Hepatocyte (in vitro differentiated cells): ENCODE measurements around the gene FRMD4B. TPM values are rescaled to one million over a fixed set of nuclear protein-coding genes. Genes with fewer than 3 reads are reported as not detected.

Experiments
- DNase-seq: peaks from one replicate; pipeline ENCODE4 v3.0.0-alpha.2; 2016; ENCODE audit warnings: low spot score
- H2AFZ ChIP-seq: fragments of 200-600 bp; sonication (generic); 2 replicates; pipeline ENCODE4 v1.6.0; 2016; ENCODE audit warnings: antibody characterized with exemption, mild to moderate bottlenecking
- H3K27ac ChIP-seq: fragments of 200-600 bp; sonication (generic); 2 replicates; pipeline ENCODE4 v1.5.1; 2016; ENCODE audit warnings: mild to moderate bottlenecking
- H3K27me3 ChIP-seq: fragments of 200-600 bp; sonication (generic); 2 replicates; pipeline ENCODE4 v1.6.1; 2016
- H3K36me3 ChIP-seq: fragments of 200-600 bp; sonication (generic); replicated peaks from 2 replicates; pipeline ENCODE4 v1.5.1; 2016; ENCODE audit warnings: low read depth; ENCODE audit not compliant: insufficient read depth
- H3K4me1 ChIP-seq: fragments of 200-600 bp; sonication (generic); 2 replicates; pipeline ENCODE4 v1.5.1; 2016; ENCODE audit warnings: mild to moderate bottlenecking, moderate library complexity; ENCODE audit not compliant: insufficient read depth
- H3K4me2 ChIP-seq: fragments of 200-600 bp; sonication (generic); 2 replicates; pipeline ENCODE4 v1.6.0; 2016
- H3K4me3 ChIP-seq: fragments of 200-600 bp; sonication (generic); 2 replicates; pipeline ENCODE4 v1.5.1; 2016; ENCODE audit warnings: mild to moderate bottlenecking
- H3K79me2 ChIP-seq: fragments of 200-600 bp; sonication (generic); 2 replicates; pipeline ENCODE4 v1.6.0; 2017; ENCODE audit warnings: mild to moderate bottlenecking
- H3K9me2 ChIP-seq: fragments of 200-600 bp; sonication (generic); replicated peaks from 2 replicates; pipeline ENCODE4 v1.6.0; 2017; ENCODE audit warnings: mild to moderate bottlenecking; ENCODE audit not compliant: insufficient read depth
- H3K9me3 ChIP-seq: fragments of 200-600 bp; sonication (generic); 2 replicates; pipeline ENCODE4 v1.5.1; 2016; ENCODE audit warnings: low read depth, mild to moderate bottlenecking
- H4K20me1 ChIP-seq: fragments of 200-600 bp; sonication (generic); 2 replicates; pipeline ENCODE4 v1.6.0; 2016; ENCODE audit warnings: mild to moderate bottlenecking; ENCODE audit not compliant: insufficient read depth, poor library complexity, severe bottlenecking
- EZH2 ChIP-seq: fragments of 200-600 bp; sonication (generic); IDR thresholded peaks from 2 replicates; pipeline ENCODE4 v1.6.1; 2016; ENCODE audit warnings: antibody characterized with exemption, mild to moderate bottlenecking, borderline replicate concordance
- EZH2phosphoT487 ChIP-seq: fragments of 200-600 bp; sonication (generic); IDR thresholded peaks from one replicate; pipeline ENCODE4 v1.6.1; 2018; ENCODE audit warnings: antibody characterized with exemption, mild to moderate bottlenecking, low read depth, moderate library complexity; ENCODE audit not compliant: unreplicated experiment, severe bottlenecking
- WGBS: methylation state at CpG from one replicate; pipeline ENCODE4 v1.1.6; 2016; ENCODE audit warnings: low lambda C conversion rate; ENCODE audit errors: missing lambda C conversion rate; 5-methylcytosine and 5-hydroxymethylcytosine counted together
- polyA plus RNA-seq: library from polyadenylated mRNA; unstranded; fragments of >200 nt; fragmentation: Nextera tagmentation; extraction: Ambion mirVana; gene quantifications from 2 replicates; pipeline ENCODE4 v1.2.1, GENCODE V29; 2016
- total RNA-seq: library from RNA; depleted of rRNA; stranded (reverse); fragments of >200 nt; gene quantifications from 2 replicates; pipeline ENCODE4 v1.2.3, GENCODE V29; 2014
- TF ChIP-seq, protein P1 (sequence below): fragments of 200-600 bp; sonication (generic); IDR thresholded peaks from 2 replicates; pipeline ENCODE4 v1.5.1; 2016; ENCODE audit warnings: antibody characterized with exemption, mild to moderate bottlenecking; ENCODE audit not compliant: poor library complexity

Gene FRMD4B
- total and polyA plus RNA-seq, 2 experiments from 2014 or later: 10.8 to 28.1 TPM

DNA sequence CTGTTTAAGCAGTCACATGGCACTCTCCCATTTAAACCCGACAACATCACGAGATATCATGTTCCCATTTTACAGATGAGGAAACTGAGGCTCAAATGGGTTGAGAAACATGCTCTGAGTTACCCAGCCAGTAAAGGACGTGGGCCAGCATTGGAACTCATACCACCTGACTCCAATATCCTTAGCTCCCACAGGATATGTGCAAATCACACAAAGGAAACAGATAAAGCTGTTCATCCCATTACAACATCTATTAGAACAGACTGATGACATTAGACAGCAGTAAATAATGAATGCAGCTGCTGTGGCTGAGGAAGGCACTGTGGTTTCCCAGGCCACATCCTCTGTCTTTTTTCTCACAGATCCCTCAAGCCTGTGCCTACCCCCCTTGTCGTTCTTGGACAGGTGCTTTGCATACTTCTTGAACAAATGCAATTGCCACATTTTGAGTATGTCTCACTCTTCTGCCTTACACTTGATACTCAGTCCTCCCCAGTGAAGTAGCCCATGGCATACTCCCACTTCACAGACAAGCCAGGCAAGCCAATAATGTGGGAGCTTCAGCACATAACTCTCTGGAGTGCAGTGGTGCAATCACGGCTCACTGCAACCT is 17.7 kb downstream of the FRMD4B start:
- no peaks in the 10 kb centered on the region for H3K79me2 ChIP-seq
- H3K9me3 ChIP-seq: no peaks in the 10 kb centered on the region
- H4K20me1 ChIP-seq: no peaks in the 10 kb centered on the region
- no peak for TF ChIP-seq EZH2
- TF ChIP-seq, protein P1, sequence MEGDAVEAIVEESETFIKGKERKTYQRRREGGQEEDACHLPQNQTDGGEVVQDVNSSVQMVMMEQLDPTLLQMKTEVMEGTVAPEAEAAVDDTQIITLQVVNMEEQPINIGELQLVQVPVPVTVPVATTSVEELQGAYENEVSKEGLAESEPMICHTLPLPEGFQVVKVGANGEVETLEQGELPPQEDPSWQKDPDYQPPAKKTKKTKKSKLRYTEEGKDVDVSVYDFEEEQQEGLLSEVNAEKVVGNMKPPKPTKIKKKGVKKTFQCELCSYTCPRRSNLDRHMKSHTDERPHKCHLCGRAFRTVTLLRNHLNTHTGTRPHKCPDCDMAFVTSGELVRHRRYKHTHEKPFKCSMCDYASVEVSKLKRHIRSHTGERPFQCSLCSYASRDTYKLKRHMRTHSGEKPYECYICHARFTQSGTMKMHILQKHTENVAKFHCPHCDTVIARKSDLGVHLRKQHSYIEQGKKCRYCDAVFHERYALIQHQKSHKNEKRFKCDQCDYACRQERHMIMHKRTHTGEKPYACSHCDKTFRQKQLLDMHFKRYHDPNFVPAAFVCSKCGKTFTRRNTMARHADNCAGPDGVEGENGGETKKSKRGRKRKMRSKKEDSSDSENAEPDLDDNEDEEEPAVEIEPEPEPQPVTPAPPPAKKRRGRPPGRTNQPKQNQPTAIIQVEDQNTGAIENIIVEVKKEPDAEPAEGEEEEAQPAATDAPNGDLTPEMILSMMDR: no peak
- TF ChIP-seq EZH2phosphoT487: no peak
- H3K27me3 ChIP-seq: no peaks in the 10 kb centered on the region
- 80% methylated on average over 5 of the region's 5 CpGs for WGBS
- no peak overlapping the region for H2AFZ ChIP-seq
- H3K36me3 ChIP-seq: no peaks in the 10 kb centered on the region
- H3K4me3 ChIP-seq: no peak overlapping the region
- H3K4me1 ChIP-seq: no peaks in the 10 kb centered on the region
- DNase-seq: no peak
- H3K27ac ChIP-seq: no peak overlapping the region
- H3K4me2 ChIP-seq: no peak overlapping the region
- no peaks in the 10 kb centered on the region for H3K9me2 ChIP-seq

DNA sequence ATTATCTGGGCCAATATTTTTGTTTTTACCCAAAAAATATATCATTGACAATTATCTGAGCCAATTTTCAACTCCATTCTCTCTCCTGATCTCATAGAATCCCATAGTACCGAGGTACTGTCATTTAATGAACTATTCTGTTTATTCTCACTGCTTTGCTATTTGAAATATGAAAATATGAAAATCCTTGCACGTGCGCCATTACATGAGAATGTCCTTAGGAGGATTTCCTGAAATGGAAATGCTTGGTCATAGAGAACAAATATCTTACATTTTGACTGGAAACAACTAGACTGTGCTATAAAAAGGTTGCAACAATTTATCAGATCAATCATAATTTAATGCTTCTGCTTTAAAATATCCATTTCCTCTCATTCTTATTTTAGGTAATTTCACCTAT is 18.3 kb downstream of the FRMD4B start:
- no peak overlapping the region for H3K4me2 ChIP-seq
- no peaks in the 10 kb centered on the region for H3K9me3 ChIP-seq
- H4K20me1 ChIP-seq: no peaks in the 10 kb centered on the region
- H3K4me3 ChIP-seq: no peak overlapping the region
- no peak overlapping the region for H3K27ac ChIP-seq
- H3K9me2 ChIP-seq: no peaks in the 10 kb centered on the region
- no peaks in the 10 kb centered on the region for H3K79me2 ChIP-seq
- WGBS: 95% methylated on average over 3 of the region's 3 CpGs
- no peaks in the 10 kb centered on the region for H3K4me1 ChIP-seq
- no peaks in the 10 kb centered on the region for H3K36me3 ChIP-seq
- no peak for TF ChIP-seq EZH2phosphoT487
- TF ChIP-seq, protein P1: no peak
- TF ChIP-seq EZH2: no peak
- DNase-seq: no peak
- no peak overlapping the region for H2AFZ ChIP-seq
- H3K27me3 ChIP-seq: no peaks in the 10 kb centered on the region

DNA sequence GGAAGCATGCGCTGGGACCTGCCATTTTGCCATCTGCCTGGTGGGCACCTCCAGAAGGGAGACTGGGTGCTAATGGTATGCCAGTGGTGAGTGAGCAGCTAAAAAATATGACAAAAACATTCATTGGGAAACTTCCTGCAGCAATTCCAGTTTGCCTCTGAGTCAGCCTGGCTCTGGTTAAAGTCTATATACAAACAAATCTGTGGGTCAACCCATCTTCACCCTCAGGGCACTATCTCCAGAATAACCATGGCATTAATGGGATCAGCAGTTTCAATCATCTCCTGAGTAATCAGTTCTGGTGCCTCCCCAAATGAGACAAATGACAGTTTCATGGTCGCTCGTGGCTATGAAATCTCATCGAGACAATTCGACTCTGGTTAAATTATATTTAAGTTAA is 21.5 kb downstream of the FRMD4B start:
- H3K27me3 ChIP-seq: no peaks in the 10 kb centered on the region
- no peaks in the 10 kb centered on the region for H3K4me1 ChIP-seq
- no peak overlapping the region for H3K4me2 ChIP-seq
- no peak overlapping the region for H2AFZ ChIP-seq
- no peak overlapping the region for H3K27ac ChIP-seq
- H3K4me3 ChIP-seq: no peak overlapping the region
- no peaks in the 10 kb centered on the region for H3K36me3 ChIP-seq
- no peaks in the 10 kb centered on the region for H3K9me2 ChIP-seq
- no peaks in the 10 kb centered on the region for H3K79me2 ChIP-seq
- H3K9me3 ChIP-seq: no peaks in the 10 kb centered on the region
- WGBS: 90% methylated on average over 5 of the region's 5 CpGs
- TF ChIP-seq, protein P1: no peak
- TF ChIP-seq EZH2 (no peak), EZH2phosphoT487 (no peak)
- no peak for DNase-seq
- H4K20me1 ChIP-seq: no peaks in the 10 kb centered on the region

DNA sequence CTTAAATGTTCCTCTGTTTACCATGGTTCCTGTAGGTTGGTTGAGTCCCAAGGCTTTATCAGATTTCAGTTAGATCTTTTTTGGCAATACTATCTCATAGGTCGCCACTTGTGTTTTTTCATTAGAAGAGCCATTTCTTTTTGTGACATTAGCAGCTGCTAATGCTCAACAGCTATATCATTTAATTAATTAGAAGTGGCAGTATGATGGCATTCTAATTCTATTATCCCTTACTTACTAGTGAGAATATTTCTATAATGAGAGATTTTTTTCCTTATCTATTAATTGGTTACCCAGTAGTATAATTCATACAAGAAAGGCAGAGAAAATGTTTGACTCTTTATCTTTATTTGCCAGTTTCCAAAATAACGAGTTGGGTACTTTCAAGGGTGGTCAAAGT is 25.2 kb downstream of the FRMD4B start:
- WGBS: 70% methylated on average over 2 of the region's 2 CpGs
- Histone ChIP-seq H3K9me2 (no peaks in the 10 kb centered on the region), H2AFZ (no peak overlapping the region), H3K9me3 (no peaks in the 10 kb centered on the region), H3K4me3 (no peak overlapping the region), H3K27me3 (no peaks in the 10 kb centered on the region), H3K4me2 (no peak overlapping the region), H3K36me3 (no peaks in the 10 kb centered on the region), H3K4me1 (no peaks in the 10 kb centered on the region), H4K20me1 (no peaks in the 10 kb centered on the region), H3K79me2 (no peaks in the 10 kb centered on the region), H3K27ac (no peak overlapping the region)
- TF ChIP-seq, protein P1: no peak
- TF ChIP-seq EZH2 (no peak), EZH2phosphoT487 (no peak)
- no peak for DNase-seq
